ENCODE measurements around the gene PHYH.

DNA sequence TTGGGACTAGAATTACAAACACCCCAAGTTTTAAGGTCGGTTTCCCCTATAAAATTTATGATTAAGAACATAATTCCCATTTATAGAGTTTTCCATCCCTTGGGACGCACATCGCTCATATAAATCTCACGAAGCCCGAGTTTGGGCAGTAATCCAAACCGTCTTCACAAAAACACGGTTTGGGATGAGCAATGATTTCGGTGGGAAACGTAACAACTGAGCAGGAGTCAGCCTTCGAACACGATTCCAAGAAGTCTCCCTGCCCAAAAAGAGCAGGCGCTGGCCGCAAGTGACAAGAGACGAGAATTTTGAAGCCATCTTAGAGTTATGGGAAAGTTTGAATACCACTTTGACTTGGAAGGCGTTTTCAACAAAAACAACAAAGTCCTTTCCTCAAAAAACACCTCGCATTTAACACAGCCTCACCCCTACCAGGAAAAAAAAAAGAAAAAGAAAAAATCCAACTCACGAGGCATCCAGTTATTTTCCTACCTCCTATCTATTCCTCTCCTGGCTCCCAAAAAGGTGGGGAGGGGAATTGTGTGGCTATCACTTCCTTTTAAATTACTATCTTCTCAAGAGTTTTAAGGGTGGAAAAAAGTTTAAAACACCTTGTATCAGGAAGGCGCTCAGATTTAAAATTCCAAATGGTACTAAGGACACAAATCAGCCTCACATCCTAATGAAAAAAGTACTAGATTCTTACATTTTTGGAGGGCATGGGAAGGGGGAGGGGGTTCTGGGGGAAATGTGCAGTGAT is 46.6 kb upstream of the PHYH start:
- TF ChIP-seq, protein P1, sequence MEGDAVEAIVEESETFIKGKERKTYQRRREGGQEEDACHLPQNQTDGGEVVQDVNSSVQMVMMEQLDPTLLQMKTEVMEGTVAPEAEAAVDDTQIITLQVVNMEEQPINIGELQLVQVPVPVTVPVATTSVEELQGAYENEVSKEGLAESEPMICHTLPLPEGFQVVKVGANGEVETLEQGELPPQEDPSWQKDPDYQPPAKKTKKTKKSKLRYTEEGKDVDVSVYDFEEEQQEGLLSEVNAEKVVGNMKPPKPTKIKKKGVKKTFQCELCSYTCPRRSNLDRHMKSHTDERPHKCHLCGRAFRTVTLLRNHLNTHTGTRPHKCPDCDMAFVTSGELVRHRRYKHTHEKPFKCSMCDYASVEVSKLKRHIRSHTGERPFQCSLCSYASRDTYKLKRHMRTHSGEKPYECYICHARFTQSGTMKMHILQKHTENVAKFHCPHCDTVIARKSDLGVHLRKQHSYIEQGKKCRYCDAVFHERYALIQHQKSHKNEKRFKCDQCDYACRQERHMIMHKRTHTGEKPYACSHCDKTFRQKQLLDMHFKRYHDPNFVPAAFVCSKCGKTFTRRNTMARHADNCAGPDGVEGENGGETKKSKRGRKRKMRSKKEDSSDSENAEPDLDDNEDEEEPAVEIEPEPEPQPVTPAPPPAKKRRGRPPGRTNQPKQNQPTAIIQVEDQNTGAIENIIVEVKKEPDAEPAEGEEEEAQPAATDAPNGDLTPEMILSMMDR (IDR thresholded peaks at IDR 0.05; ENCODE audit: low read length): no peak
- TF ChIP-seq EZH2 (IDR thresholded peaks at IDR 0.05; ENCODE audit: borderline replicate concordance, low read length): no peak
